HG02870 (cell line): ENCODE measurements around the gene YAP1.
A peak's percentile ranks its signal among the peaks of the same experiment; 100 is the strongest.

ENCODE experiments used
- ATAC-seq: cut with Tn5 transposase; IDR thresholded peaks from one replicate; pipeline ENCODE4 v1.9.1; 2021; ENCODE audit warnings: mild to moderate bottlenecking, moderate library complexity; ENCODE audit not compliant: unreplicated experiment

The YAP1 gene

GRCh38 chr11:102109896-102110760 is at the start of gene YAP1:
Gene YAP1, plus strand, starts transcription at chr11:102110447. Its CDS starts 402 bp downstream, at chr11:102110849.
- ATAC-seq = peak; percentile 81

- ATAC-seq = no peak
Measured at GRCh38 chr11:102061276-102061675, 49.0 kb upstream of the YAP1 start.

- ATAC-seq = no peak
Measured at GRCh38 chr11:102062106-102062505, 48.1 kb upstream of the YAP1 start.

GRCh38 chr11:102064316-102064715 is 45.9 kb upstream of the YAP1 start:
- no peak for ATAC-seq

GRCh38 chr11:102070766-102071165 is 39.5 kb upstream of the YAP1 start:
- no peak for ATAC-seq

GRCh38 chr11:102071497-102072472 is 38.5 kb upstream of the YAP1 start:
- ATAC-seq = no peak

- no peak for ATAC-seq
Measured at GRCh38 chr11:102073253-102073652, 37.0 kb upstream of the YAP1 start.

- no peak for ATAC-seq
Measured at GRCh38 chr11:102079625-102080024, 30.6 kb upstream of the YAP1 start.

GRCh38 chr11:102081313-102081712 is 28.9 kb upstream of the YAP1 start:
- no peak for ATAC-seq

GRCh38 chr11:102085864-102086551 is 24.2 kb upstream of the YAP1 start:
- no peak for ATAC-seq

- no peak for ATAC-seq
Measured at GRCh38 chr11:102097186-102097585, 13.1 kb upstream of the YAP1 start.

GRCh38 chr11:102099755-102100154 is 10.5 kb upstream of the YAP1 start:
- no peak for ATAC-seq

- no peak for ATAC-seq
Measured at GRCh38 chr11:102108734-102109440, 1.4 kb upstream of the YAP1 start.

- no peak for ATAC-seq
Measured at GRCh38 chr11:102110761-102111010, 439 bp downstream of the YAP1 start.

GRCh38 chr11:102111011-102111786 is 952 bp downstream of the YAP1 start:
- ATAC-seq = no peak

GRCh38 chr11:102111787-102112508 is 1.7 kb downstream of the YAP1 start:
- no peak for ATAC-seq

GRCh38 chr11:102112509-102112821 is 2.2 kb downstream of the YAP1 start:
- no peak for ATAC-seq

GRCh38 chr11:102114032-102114431 is 3.8 kb downstream of the YAP1 start:
- ATAC-seq = no peak

GRCh38 chr11:102115557-102115956 is 5.3 kb downstream of the YAP1 start:
- ATAC-seq = no peak
